ENCODE measurements around the gene ZNRF2. TPM values are rescaled to one million over a fixed set of nuclear protein-coding genes. Genes with fewer than 3 reads are reported as not detected.

ZNRF2 gene
- total and polyA plus RNA-seq, 2 experiments from 2014 or later, result 11.0 to 18.8 TPM

- H3K4me2 ChIP-seq, result no peak overlapping the region
- H3K9me2 ChIP-seq (replicated peaks; ENCODE audit: insufficient read depth), result no peaks in the 10 kb centered on the region
- peaks cover 69% of the 10 kb centered on the region for H3K79me2 ChIP-seq
- H3K4me3 ChIP-seq, result no peak overlapping the region
- no peaks in the 10 kb centered on the region for H3K9me3 ChIP-seq (ENCODE audit: low read depth)
- WGBS (ENCODE audit: low lambda C conversion rate, missing lambda C conversion rate), result 59% methylated on average over 2 of the region's 2 CpGs
- no peak overlapping the region for H2AFZ ChIP-seq
- H3K4me1 ChIP-seq (ENCODE audit: insufficient read depth), result no peaks in the 10 kb centered on the region
- peak; percentile 8 for DNase-seq (ENCODE audit: low spot score)
- no peaks in the 10 kb centered on the region for H3K36me3 ChIP-seq (replicated peaks; ENCODE audit: insufficient read depth, low read depth)
- H4K20me1 ChIP-seq (ENCODE audit: insufficient read depth, poor library complexity, severe bottlenecking), result no peaks in the 10 kb centered on the region
- peak overlapping the region; percentile 25 for H3K27ac ChIP-seq
- TF ChIP-seq EZH2phosphoT487 (IDR thresholded peaks at IDR 0.05; ENCODE audit: low read depth, severe bottlenecking, unreplicated experiment), result no peak
- TF ChIP-seq CTCF (IDR thresholded peaks at IDR 0.05; ENCODE audit: poor library complexity), result no peak
- TF ChIP-seq EZH2 (IDR thresholded peaks at IDR 0.05; ENCODE audit: borderline replicate concordance), result no peak
- no peaks in the 10 kb centered on the region for H3K27me3 ChIP-seq
Observed at GRCh38 chr7:30348083-30348560, 63.7 kb downstream of the ZNRF2 start.

GRCh38 chr7:30349170-30349569 is 64.8 kb downstream of the ZNRF2 start:
- Histone ChIP-seq H3K4me1 (ENCODE audit: insufficient read depth) (no peaks in the 10 kb centered on the region), H3K9me3 (ENCODE audit: low read depth) (no peaks in the 10 kb centered on the region), H3K79me2 (peaks cover 70% of the 10 kb centered on the region), H3K27me3 (no peaks in the 10 kb centered on the region), H3K9me2 (replicated peaks; ENCODE audit: insufficient read depth) (no peaks in the 10 kb centered on the region), H2AFZ (no peak overlapping the region), H3K36me3 (replicated peaks; ENCODE audit: insufficient read depth, low read depth) (no peaks in the 10 kb centered on the region), H4K20me1 (ENCODE audit: insufficient read depth, poor library complexity, severe bottlenecking) (no peaks in the 10 kb centered on the region), H3K27ac (peak overlapping the region; percentile 8), H3K4me3 (no peak overlapping the region), H3K4me2 (no peak overlapping the region)
- WGBS (ENCODE audit: low lambda C conversion rate, missing lambda C conversion rate), result 63% methylated on average over 3 of the region's 3 CpGs
- no peak for TF ChIP-seq EZH2 (IDR thresholded peaks at IDR 0.05; ENCODE audit: borderline replicate concordance)
- no peak for TF ChIP-seq EZH2phosphoT487 (IDR thresholded peaks at IDR 0.05; ENCODE audit: low read depth, severe bottlenecking, unreplicated experiment)
- TF ChIP-seq CTCF (IDR thresholded peaks at IDR 0.05; ENCODE audit: poor library complexity), result no peak
- peak; percentile 13 for DNase-seq (ENCODE audit: low spot score)

GRCh38 chr7:30349816-30350215 is 65.4 kb downstream of the ZNRF2 start:
- Histone ChIP-seq H4K20me1 (ENCODE audit: insufficient read depth, poor library complexity, severe bottlenecking) (no peaks in the 10 kb centered on the region), H3K4me3 (no peak overlapping the region), H3K36me3 (replicated peaks; ENCODE audit: insufficient read depth, low read depth) (no peaks in the 10 kb centered on the region), H3K4me2 (no peak overlapping the region), H3K9me2 (replicated peaks; ENCODE audit: insufficient read depth) (no peaks in the 10 kb centered on the region), H3K27ac (peak overlapping the region; percentile 8), H3K27me3 (no peaks in the 10 kb centered on the region), H3K9me3 (ENCODE audit: low read depth) (no peaks in the 10 kb centered on the region), H2AFZ (no peak overlapping the region), H3K4me1 (ENCODE audit: insufficient read depth) (no peaks in the 10 kb centered on the region), H3K79me2 (peaks cover 71% of the 10 kb centered on the region)
- no peak for DNase-seq (ENCODE audit: low spot score)
- TF ChIP-seq EZH2phosphoT487 (IDR thresholded peaks at IDR 0.05; ENCODE audit: low read depth, severe bottlenecking, unreplicated experiment) (no peak), EZH2 (IDR thresholded peaks at IDR 0.05; ENCODE audit: borderline replicate concordance) (no peak), CTCF (IDR thresholded peaks at IDR 0.05; ENCODE audit: poor library complexity) (no peak)

GRCh38 chr7:30351286-30351685 is 66.9 kb downstream of the ZNRF2 start:
- Histone ChIP-seq H3K4me3 (no peak overlapping the region), H3K9me2 (replicated peaks; ENCODE audit: insufficient read depth) (no peaks in the 10 kb centered on the region), H3K4me2 (no peak overlapping the region), H3K27ac (no peak overlapping the region), H3K79me2 (peaks cover 59% of the 10 kb centered on the region), H2AFZ (no peak overlapping the region), H3K4me1 (ENCODE audit: insufficient read depth) (no peaks in the 10 kb centered on the region), H3K9me3 (ENCODE audit: low read depth) (no peaks in the 10 kb centered on the region), H3K27me3 (no peaks in the 10 kb centered on the region), H4K20me1 (ENCODE audit: insufficient read depth, poor library complexity, severe bottlenecking) (no peaks in the 10 kb centered on the region), H3K36me3 (replicated peaks; ENCODE audit: insufficient read depth, low read depth) (no peaks in the 10 kb centered on the region)
- 90% methylated on average over 4 of the region's 4 CpGs for WGBS (ENCODE audit: low lambda C conversion rate, missing lambda C conversion rate)
- no peak for DNase-seq (ENCODE audit: low spot score)
- TF ChIP-seq CTCF (IDR thresholded peaks at IDR 0.05; ENCODE audit: poor library complexity) (no peak), EZH2 (IDR thresholded peaks at IDR 0.05; ENCODE audit: borderline replicate concordance) (no peak), EZH2phosphoT487 (IDR thresholded peaks at IDR 0.05; ENCODE audit: low read depth, severe bottlenecking, unreplicated experiment) (no peak)
